K562 (cell line): ENCODE results near the gene TMEM204.

Source experiments
- CCNT2 ChIP-seq: IDR thresholded peaks from 2 replicates; pipeline ENCODE4 v1.6.1; 2011; ENCODE audit warnings: borderline replicate concordance, low read depth, mild to moderate bottlenecking, moderate library complexity, mixed read lengths, low read length; ENCODE audit not compliant: insufficient read length; ENCODE audit errors: extremely low read depth
- CREBBP ChIP-seq: IDR thresholded peaks from one replicate; pipeline ENCODE4 v1.6.1; 2012; ENCODE audit warnings: low read depth, mild to moderate bottlenecking, control low read depth, inconsistent platforms, low read length
- E2F3 ChIP-seq: fragments of 250-450 bp; sonication (Bioruptor Pico); IDR thresholded peaks from 2 replicates; pipeline ENCODE4 v1.4.0; 2020; ENCODE audit warnings: mild to moderate bottlenecking
- EGR1 ChIP-seq: fragments of 450-650 bp; conservative IDR thresholded peaks from 2 replicates; pipeline ENCODE4 v1.6.1; 2017; ENCODE audit warnings: mild to moderate bottlenecking
- PKNOX1 ChIP-seq: fragments of 450-650 bp; IDR thresholded peaks from 2 replicates; pipeline ENCODE4 v1.6.1; 2016
- REST ChIP-seq, 2 experiments: fragments of 450-650 bp; formaldehyde crosslinking in 1 of 2; IDR thresholded peaks; 2 replicates each; pipeline versions ENCODE4 v1.4.0 to v1.6.1; 2014 to 2020; ENCODE audit warnings: mild to moderate bottlenecking in 2 of 2, borderline replicate concordance in 1 of 2, low read depth in 1 of 2
- RFX5 ChIP-seq: IDR thresholded peaks from 2 replicates; pipeline ENCODE4 v1.6.1; 2011; ENCODE audit warnings: low read depth, mild to moderate bottlenecking, improper control_type of control experiment, low read length

GRCh38 chr16:1492923-1493745 lies 40.3 kb upstream of the TMEM204 start, which contains the start of gene TELO2:
- TF ChIP-seq EGR1: peak; percentile 72
- TF ChIP-seq CREBBP: no peak
- no peak for TF ChIP-seq PKNOX1
- TF ChIP-seq RFX5: no peak
- TF ChIP-seq REST (IDR thresholded peaks at IDR 0.05; ENCODE audit: borderline replicate concordance): no peak
- no peak for TF ChIP-seq REST (CRISPR knock-in tag; IDR thresholded peaks at IDR 0.05; ENCODE audit: low read depth)
- TF ChIP-seq E2F3: no peak
- peak; percentile 58 for TF ChIP-seq CCNT2
